Lung (tissue), 12 donors: Measurements from ENCODE around the gene RASA2. TPM values are rescaled to one million over a fixed set of nuclear protein-coding genes. Genes with fewer than 3 reads are reported as not detected.
A peak's percentile ranks its signal among the peaks of the same experiment; 100 is the strongest.

ENCODE experiments used
- ATAC-seq: fragments of 200-7000 bp; cut with Tn5 transposase; one replicate; pipeline ENCODE4 v1.9.1; 2020; ENCODE audit warnings: moderate number of reproducible peaks; ENCODE audit not compliant: insufficient read depth, low FRiP score
- DNase-seq, 3 donors: peaks; one replicate each; pipeline ENCODE4 v3.0.0-alpha.2; 2013 to 2017
- H3K27ac ChIP-seq, 2 donors: one replicate each; pipeline ENCODE4 v1.5.1; 2013; ENCODE audit warnings: mild to moderate bottlenecking in 2 of 2, moderate library complexity in 2 of 2, control low read depth in 1 of 2, inconsistent platforms in 1 of 2, low read depth in 1 of 2, low read length in 1 of 2
- H3K27me3 ChIP-seq, 3 donors: one replicate each; pipeline ENCODE4 v1.5.1; 2013; ENCODE audit warnings: low read length in 2 of 3; ENCODE audit not compliant: control insufficient read depth in 3 of 3, insufficient read depth in 3 of 3
- H3K36me3 ChIP-seq, 4 donors: one replicate each; pipeline ENCODE4 v1.5.1; 2013; ENCODE audit warnings: low read length in 4 of 4, mild to moderate bottlenecking in 1 of 4, moderate library complexity in 1 of 4; ENCODE audit not compliant: control insufficient read depth in 4 of 4, insufficient read depth in 4 of 4
- H3K4me1 ChIP-seq, 5 donors: one replicate each; pipeline ENCODE4 v1.5.1; 2013; ENCODE audit warnings: low read length in 5 of 5, mild to moderate bottlenecking in 2 of 5, moderate library complexity in 1 of 5; ENCODE audit not compliant: control insufficient read depth in 5 of 5, insufficient read depth in 5 of 5
- H3K4me3 ChIP-seq: one replicate; pipeline ENCODE4 v1.5.1; 2013; ENCODE audit warnings: mild to moderate bottlenecking, control low read depth, moderate library complexity
- H3K9ac ChIP-seq, 2 donors: one replicate each; pipeline ENCODE4 v1.5.1; 2013; ENCODE audit warnings: low read length in 2 of 2, control low read depth in 1 of 2; ENCODE audit not compliant: insufficient read depth in 1 of 2
- H3K9me3 ChIP-seq, 4 donors: one replicate each; pipeline ENCODE4 v1.5.1; 2013; ENCODE audit warnings: low read length in 3 of 4, mild to moderate bottlenecking in 1 of 4, moderate library complexity in 1 of 4; ENCODE audit not compliant: control insufficient read depth in 4 of 4, insufficient read depth in 3 of 4
- CTCF ChIP-seq: IDR thresholded peaks from 2 replicates; pipeline ENCODE4 v1.5.1; 2012; ENCODE audit warnings: mild to moderate bottlenecking; ENCODE audit errors: control extremely low read depth, extremely low read depth
- WGBS, 2 donors: extraction: QIAGEN DNeasy Blood & Tissue Kit; methylation state at CpG; one replicate each; pipeline ENCODE4 v1.1.7; 2013; 5-methylcytosine and 5-hydroxymethylcytosine counted together
- polyA plus RNA-seq, 2 donors: library from polyadenylated mRNA; stranded (reverse); fragments of 200-250 nt; gene quantifications; one replicate each; pipeline ENCODE4 v1.2.1, GENCODE V29; 2013
- total RNA-seq, 2 donors: library from RNA; depleted of rRNA in 1 of 2; stranded (reverse); fragments of >200 nt in 1 of 2; gene quantifications; one replicate each; pipeline ENCODE4 v1.2.1, GENCODE V29; 2014 to 2021
- donor health status: control.
- donor health status: control.
- donor health status: Bipolar disorder and iron deficiency.
- donor health status: healthy.
- donor health status: DM: yes; HTN: yes; CAD: no.

Gene RASA2
- total and polyA plus RNA-seq, 4 donors: 6.8 to 27.4 (median 12.9) TPM

GRCh38 chr3:141450727-141451375 lies 36.0 kb upstream of the RASA2 start:
- DNase-seq (no peak), ATAC-seq (no peak)
- Histone ChIP-seq H3K27me3 (no peaks in the 10 kb centered on the region), H3K36me3 (peaks cover 4 to 6% (median 5%) of the 10 kb centered on the region in 4 donors), H3K4me3 (no peak overlapping the region), H3K9me3 (no peaks in the 10 kb centered on the region), H3K4me1 (peaks cover 0 to 14% (median 4%) of the 10 kb centered on the region in 5 donors), H3K27ac (no peak overlapping the region), H3K9ac (no peak overlapping the region)
- WGBS, 2 donors: 80 to 90% methylated on average over 8 of the region's 8 CpGs
- TF ChIP-seq CTCF: no peak

DNA sequence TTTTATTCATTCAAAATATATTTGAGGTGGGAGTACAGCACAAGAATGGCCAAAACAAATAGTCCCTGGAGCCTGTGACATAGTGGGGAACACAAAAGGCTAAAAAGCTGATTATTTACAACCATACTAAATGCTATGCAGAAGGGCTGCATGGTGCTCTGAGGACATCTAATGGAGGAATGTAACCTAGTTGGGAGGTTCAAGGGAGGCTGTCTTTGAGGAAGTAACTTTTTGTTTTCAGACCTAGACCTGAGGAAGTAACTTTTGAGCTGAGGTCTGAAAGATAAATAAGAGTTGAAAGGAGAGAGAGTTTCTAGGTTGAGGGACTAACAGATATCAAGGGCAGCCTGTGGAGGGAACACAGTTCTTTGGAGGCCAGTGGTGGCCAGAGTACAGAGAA lies 34.8 kb upstream of the RASA2 start:
- H3K9ac ChIP-seq: no peak overlapping the region
- peaks cover 0 to 17% (median 4%) of the 10 kb centered on the region in 5 donors for H3K4me1 ChIP-seq
- ATAC-seq: peak; percentile 57
- peak; percentile 47 for TF ChIP-seq CTCF
- peaks cover 0 to 4% (median 1%) of the 10 kb centered on the region in 4 donors for H3K36me3 ChIP-seq
- no peak overlapping the region for H3K27ac ChIP-seq
- H3K4me3 ChIP-seq: no peak overlapping the region
- H3K27me3 ChIP-seq: no peaks in the 10 kb centered on the region
- DNase-seq: peak; percentile 62 to 87 (median 84)
- H3K9me3 ChIP-seq: no peaks in the 10 kb centered on the region

DNA sequence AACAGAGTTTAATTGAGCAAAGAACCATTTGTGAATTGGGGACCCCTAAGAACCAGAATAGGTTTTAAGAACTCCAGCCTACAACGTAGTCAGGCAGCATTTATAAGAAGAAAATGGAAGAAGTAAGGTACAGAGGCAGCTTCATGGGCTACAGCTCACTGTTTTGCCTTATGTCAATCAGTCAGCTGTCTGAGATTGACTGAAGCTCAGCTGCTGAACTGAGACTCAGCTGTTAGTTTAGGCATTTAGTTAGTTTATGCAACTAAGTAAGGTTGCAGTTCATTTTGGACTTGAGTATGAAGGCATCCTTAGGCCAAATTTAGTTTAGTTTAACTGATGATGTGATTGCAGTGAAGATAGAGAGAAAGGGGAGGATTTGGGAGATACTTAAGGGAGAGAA lies 34.1 kb upstream of the RASA2 start:
- H3K27ac ChIP-seq: no peak overlapping the region
- H3K27me3 ChIP-seq: no peaks in the 10 kb centered on the region
- DNase-seq (no peak), ATAC-seq (no peak)
- 90 to 100% methylated on average over 1 of the region's 1 CpG for WGBS, 2 donors
- peaks cover 0 to 17% (median 4%) of the 10 kb centered on the region in 5 donors for H3K4me1 ChIP-seq
- TF ChIP-seq CTCF: no peak
- no peaks in the 10 kb centered on the region for H3K9me3 ChIP-seq
- H3K9ac ChIP-seq: no peak overlapping the region
- no peak overlapping the region for H3K4me3 ChIP-seq
- peaks cover 0 to 2% (median 0%) of the 10 kb centered on the region in 4 donors for H3K36me3 ChIP-seq

DNA sequence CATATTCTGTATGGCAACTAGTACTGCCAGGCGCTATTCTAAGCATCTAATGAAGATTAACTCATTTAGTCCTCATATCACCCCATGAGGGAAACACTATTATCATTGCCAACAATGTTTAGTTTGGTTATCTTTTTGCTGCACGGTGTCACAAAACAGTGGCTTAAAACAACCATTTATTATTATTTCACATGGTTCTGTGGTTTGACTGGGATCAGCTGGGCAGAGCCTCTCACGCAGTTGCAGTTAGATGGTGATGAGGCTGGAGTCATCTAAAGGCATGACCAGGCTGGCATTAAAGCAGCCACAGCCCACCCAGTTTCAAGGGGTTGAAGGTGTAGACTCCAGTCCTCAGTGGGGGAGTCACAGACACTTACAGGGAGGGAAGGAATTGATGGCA lies 32.8 kb upstream of the RASA2 start:
- Histone ChIP-seq H3K4me1 (peaks cover 0 to 17% (median 4%) of the 10 kb centered on the region in 5 donors), H3K9me3 (no peaks in the 10 kb centered on the region), H3K27me3 (no peaks in the 10 kb centered on the region), H3K4me3 (no peak overlapping the region), H3K27ac (no peak overlapping the region), H3K36me3 (no peaks in the 10 kb centered on the region), H3K9ac (no peak overlapping the region)
- TF ChIP-seq CTCF: no peak
- WGBS, 2 donors: 76 to 88% methylated on average over 3 of the region's 3 CpGs
- ATAC-seq: no peak
- no peak for DNase-seq
